ENCODE measurements around the gene SERPINA12.

Gene SERPINA12

GRCh38 chr14:94465042-94465441, 44.2 kb downstream of the SERPINA12 start:
- no peak for DNase-seq (ENCODE audit: low read depth)

GRCh38 chr14:94464290-94464689, 45.0 kb downstream of the SERPINA12 start:
- no peak for DNase-seq (ENCODE audit: low read depth)

GRCh38 chr14:94462763-94463572, 46.3 kb downstream of the SERPINA12 start:
- DNase-seq (ENCODE audit: low read depth) = no peak

GRCh38 chr14:94462219-94462551, 47.1 kb downstream of the SERPINA12 start:
- no peak for DNase-seq (ENCODE audit: low read depth)

GRCh38 chr14:94461526-94462218, 47.6 kb downstream of the SERPINA12 start:
- DNase-seq (ENCODE audit: low read depth) = no peak

GRCh38 chr14:94460631-94461416, 48.4 kb downstream of the SERPINA12 start:
- no peak for DNase-seq (ENCODE audit: low read depth)

- no peak for DNase-seq (ENCODE audit: low read depth)
Observed at GRCh38 chr14:94458558-94459205, 50.6 kb downstream of the SERPINA12 start.

GRCh38 chr14:94458096-94458495, 51.2 kb downstream of the SERPINA12 start:
- no peak for DNase-seq (ENCODE audit: low read depth)

GRCh38 chr14:94455928-94456327, 53.3 kb downstream of the SERPINA12 start:
- DNase-seq (ENCODE audit: low read depth) = no peak

GRCh38 chr14:94451826-94452225, 57.4 kb downstream of the SERPINA12 start:
- DNase-seq (ENCODE audit: low read depth) = no peak

GRCh38 chr14:94451091-94451771, 58.0 kb downstream of the SERPINA12 start:
- no peak for DNase-seq (ENCODE audit: low read depth)

GRCh38 chr14:94450722-94451090, 58.6 kb downstream of the SERPINA12 start:
- DNase-seq (ENCODE audit: low read depth) = no peak

- no peak for DNase-seq (ENCODE audit: low read depth)
Observed at GRCh38 chr14:94449930-94450329, 59.3 kb downstream of the SERPINA12 start.

GRCh38 chr14:94448071-94448808, 61.0 kb downstream of the SERPINA12 start:
- DNase-seq (ENCODE audit: low read depth) = no peak

GRCh38 chr14:94447206-94447605, 62.1 kb downstream of the SERPINA12 start:
- no peak for DNase-seq (ENCODE audit: low read depth)

GRCh38 chr14:94446126-94446525, 63.1 kb downstream of the SERPINA12 start:
- DNase-seq (ENCODE audit: low read depth) = no peak

- no peak for DNase-seq (ENCODE audit: low read depth)
Observed at GRCh38 chr14:94445003-94445402, 64.3 kb downstream of the SERPINA12 start.

- no peak for DNase-seq (ENCODE audit: low read depth)
Observed at GRCh38 chr14:94441531-94442205, 67.6 kb downstream of the SERPINA12 start.

- DNase-seq (ENCODE audit: low read depth) = no peak
Observed at GRCh38 chr14:94441130-94441529, 68.1 kb downstream of the SERPINA12 start.

- DNase-seq (ENCODE audit: low read depth) = no peak
Observed at GRCh38 chr14:94439453-94440057, 69.7 kb downstream of the SERPINA12 start.

Measured in GM04504 (cell line).